HG02938 (cell line): Measurements from ENCODE around the gene MMP25.
A peak's percentile ranks its signal among the peaks of the same experiment; 100 is the strongest.

Source experiments
- ATAC-seq: cut with Tn5 transposase; IDR thresholded peaks from one replicate; pipeline ENCODE4 v1.9.1; 2021; ENCODE audit warnings: mild to moderate bottlenecking, moderate library complexity; ENCODE audit not compliant: unreplicated experiment

MMP25 gene

GRCh38 chr16:3045758-3046640 lies at the start of gene MMP25:
TSS of gene MMP25 (plus strand) at chr16:3046561. CDS start at chr16:3046918, 357 bp downstream.
- ATAC-seq: no peak

- no peak for ATAC-seq
Measured at GRCh38 chr16:2999929-3000328, 46.4 kb upstream of the MMP25 start.

- no peak for ATAC-seq
Measured at GRCh38 chr16:3000540-3000939, 45.8 kb upstream of the MMP25 start.

GRCh38 chr16:3001316-3001715 lies 45.0 kb upstream of the MMP25 start:
- ATAC-seq: no peak

GRCh38 chr16:3003582-3004270 lies 42.6 kb upstream of the MMP25 start:
- ATAC-seq: peak; percentile 93

GRCh38 chr16:3004319-3004718 lies 42.0 kb upstream of the MMP25 start:
- ATAC-seq: no peak

- no peak for ATAC-seq
Measured at GRCh38 chr16:3004781-3005284, 41.5 kb upstream of the MMP25 start.

- ATAC-seq: no peak
Measured at GRCh38 chr16:3007059-3007956, 39.1 kb upstream of the MMP25 start.

GRCh38 chr16:3007957-3008689 lies 38.2 kb upstream of the MMP25 start:
- ATAC-seq: no peak

GRCh38 chr16:3008690-3009037 lies 37.7 kb upstream of the MMP25 start:
- ATAC-seq: no peak

GRCh38 chr16:3009568-3010390 lies 36.6 kb upstream of the MMP25 start:
- no peak for ATAC-seq

GRCh38 chr16:3010510-3010909 lies 35.9 kb upstream of the MMP25 start:
- no peak for ATAC-seq

- ATAC-seq: no peak
Measured at GRCh38 chr16:3012246-3012645, 34.1 kb upstream of the MMP25 start.

- no peak for ATAC-seq
Measured at GRCh38 chr16:3012828-3013420, 33.4 kb upstream of the MMP25 start, which contains the start of gene CLDN9. TSS of gene CLDN9 (plus strand) at chr16:3012923. CDS start at chr16:3013363, 440 bp downstream.

- ATAC-seq: no peak
Measured at GRCh38 chr16:3013491-3013951, 32.8 kb upstream of the MMP25 start.

- ATAC-seq: no peak
Measured at GRCh38 chr16:3013998-3014690, 32.2 kb upstream of the MMP25 start.

GRCh38 chr16:3014971-3015370 lies 31.4 kb upstream of the MMP25 start:
- no peak for ATAC-seq

GRCh38 chr16:3015865-3016521 lies 30.4 kb upstream of the MMP25 start:
- ATAC-seq: no peak
